Muscle layer of colon (tissue), 2 donors: ENCODE results near the gene PIGN.

Source experiments
- H3K27ac ChIP-seq: one replicate; pipeline ENCODE4 v1.7.0; 2013; ENCODE audit warnings: low read depth, mild to moderate bottlenecking, low read length, moderate library complexity
- H3K27me3 ChIP-seq, 2 donors: one replicate each; pipeline ENCODE4 v1.7.0; 2013; ENCODE audit warnings: low read length in 2 of 2, mild to moderate bottlenecking in 2 of 2; ENCODE audit not compliant: insufficient read depth in 2 of 2, control insufficient read depth in 1 of 2
- H3K36me3 ChIP-seq: one replicate; pipeline ENCODE4 v1.7.0; 2013; ENCODE audit warnings: mild to moderate bottlenecking, low read length; ENCODE audit not compliant: insufficient read depth
- H3K4me1 ChIP-seq: one replicate; pipeline ENCODE4 v1.7.0; 2013; ENCODE audit warnings: mild to moderate bottlenecking, low read length; ENCODE audit not compliant: insufficient read depth
- H3K4me3 ChIP-seq, 2 donors: one replicate each; pipeline ENCODE4 v1.7.0; 2013; ENCODE audit warnings: low read length in 2 of 2, low read depth in 1 of 2, mild to moderate bottlenecking in 1 of 2, moderate library complexity in 1 of 2
- H3K9ac ChIP-seq: one replicate; pipeline ENCODE4 v1.7.0; 2013; ENCODE audit warnings: low read length
- H3K9me3 ChIP-seq: one replicate; pipeline ENCODE4 v1.7.0; 2013; ENCODE audit warnings: mild to moderate bottlenecking, low read length
- donor health status: abdominal sarcoma.
- donor health status: Adenocarcinoma of cecum.

Gene PIGN

DNA sequence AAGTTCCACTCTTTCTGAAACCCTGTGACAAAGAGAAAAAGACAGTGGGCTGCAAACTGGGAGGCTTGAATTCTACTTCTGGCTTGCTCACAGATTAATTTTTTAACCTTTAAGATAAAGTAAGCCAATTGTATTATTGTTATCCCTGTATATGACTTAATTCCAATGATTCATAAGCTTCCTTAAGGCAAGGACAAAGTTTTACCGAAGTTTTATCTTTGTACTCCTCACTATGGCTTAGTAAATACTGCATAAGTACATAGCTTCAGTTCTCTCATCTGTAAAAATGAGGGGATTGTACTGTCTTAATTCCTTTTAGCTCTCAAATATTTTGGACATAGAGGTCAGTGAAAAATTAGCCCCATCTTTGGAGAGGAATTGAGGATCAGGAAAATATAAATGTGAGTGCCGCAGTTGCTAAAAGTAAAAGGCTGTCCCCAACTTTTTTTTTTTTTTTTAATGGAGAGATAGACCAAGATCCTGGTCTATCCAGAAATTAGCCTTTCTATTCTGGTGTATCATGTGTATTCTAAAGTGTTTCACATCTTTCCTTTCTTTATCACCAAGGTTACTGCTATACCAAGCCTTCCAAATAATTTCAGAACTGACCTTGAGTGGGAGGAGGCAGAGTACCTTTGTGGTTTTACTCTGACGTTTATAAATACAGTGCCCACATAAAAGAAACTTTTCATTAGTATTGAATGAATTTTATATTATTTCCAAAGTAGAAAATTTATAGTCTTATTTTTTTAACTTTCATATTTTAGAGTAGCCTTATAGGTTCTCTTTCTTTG, 13.5 kb upstream of the PIGN start:
- no peak overlapping the region for H3K9ac ChIP-seq
- no peak overlapping the region for H3K4me3 ChIP-seq
- H3K27me3 ChIP-seq: no peaks in the 10 kb centered on the region
- no peak overlapping the region for H3K27ac ChIP-seq
- no peaks in the 10 kb centered on the region for H3K9me3 ChIP-seq
- H3K36me3 ChIP-seq: no peaks in the 10 kb centered on the region
- H3K4me1 ChIP-seq: no peaks in the 10 kb centered on the region

DNA sequence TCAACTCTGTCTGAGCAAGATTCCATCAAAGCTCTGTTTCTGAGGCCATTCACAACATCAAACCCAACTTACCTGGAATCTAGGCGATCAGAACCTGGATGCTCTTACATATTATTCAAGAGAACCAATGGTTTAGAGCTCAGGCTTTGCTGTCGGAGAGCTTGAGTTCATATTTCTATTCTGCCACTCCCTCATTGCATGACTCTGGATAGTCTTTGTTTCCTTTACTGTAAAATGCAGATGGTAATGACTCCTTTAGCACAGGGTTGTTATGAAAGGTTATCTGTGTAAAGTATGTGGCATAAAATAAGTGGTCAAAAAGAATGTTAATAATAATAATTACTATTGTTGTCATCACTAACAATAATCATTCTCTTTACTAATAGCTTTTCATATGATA, 12.8 kb upstream of the PIGN start:
- no peaks in the 10 kb centered on the region for H3K36me3 ChIP-seq
- no peak overlapping the region for H3K9ac ChIP-seq
- no peaks in the 10 kb centered on the region for H3K27me3 ChIP-seq
- no peak overlapping the region for H3K4me3 ChIP-seq
- no peaks in the 10 kb centered on the region for H3K9me3 ChIP-seq
- no peaks in the 10 kb centered on the region for H3K4me1 ChIP-seq
- H3K27ac ChIP-seq: no peak overlapping the region

DNA sequence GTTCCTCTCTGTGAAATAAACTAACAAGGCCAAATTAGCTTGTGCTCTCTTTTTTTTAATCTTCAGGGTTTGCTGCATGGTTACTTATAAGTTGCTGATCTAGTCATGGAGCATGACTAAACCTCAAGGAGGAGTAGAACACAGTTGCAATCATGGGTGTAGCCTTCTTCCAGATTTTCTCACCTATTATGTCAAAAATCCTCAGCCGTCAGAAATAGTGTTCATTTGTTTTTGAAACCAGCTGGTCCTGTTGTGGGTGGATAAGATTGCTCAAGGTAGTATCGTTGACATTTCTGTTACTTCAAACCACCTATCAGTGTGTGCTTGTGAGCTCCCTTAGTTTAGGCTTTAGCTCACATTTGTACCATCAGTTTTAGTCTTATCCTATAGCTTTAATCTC, 11.4 kb upstream of the PIGN start:
- Histone ChIP-seq H3K27me3 (no peaks in the 10 kb centered on the region), H3K9me3 (no peaks in the 10 kb centered on the region), H3K9ac (no peak overlapping the region), H3K4me3 (no peak overlapping the region), H3K27ac (no peak overlapping the region), H3K36me3 (no peaks in the 10 kb centered on the region), H3K4me1 (no peaks in the 10 kb centered on the region)

DNA sequence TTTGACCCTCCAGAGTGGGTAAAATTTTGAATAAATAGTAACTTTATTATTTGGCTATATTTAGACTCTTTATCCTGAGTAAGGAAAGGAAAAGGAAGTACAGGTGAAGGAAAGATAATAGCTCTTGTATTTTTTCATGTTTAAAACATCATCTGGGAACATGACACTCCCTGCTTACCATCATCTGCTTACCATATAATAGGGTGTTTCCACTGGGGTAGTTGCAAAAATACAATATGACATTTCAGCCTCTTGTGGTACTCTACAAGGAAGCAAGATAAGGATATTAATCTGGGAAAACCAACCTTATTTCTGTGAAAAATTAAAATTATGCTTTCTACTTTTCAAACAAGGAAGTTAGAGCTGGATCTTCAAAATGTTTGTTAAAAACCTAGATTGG, 10.1 kb upstream of the PIGN start:
- Histone ChIP-seq H3K4me3 (no peak overlapping the region), H3K36me3 (no peaks in the 10 kb centered on the region), H3K9me3 (no peaks in the 10 kb centered on the region), H3K27ac (no peak overlapping the region), H3K4me1 (no peaks in the 10 kb centered on the region), H3K27me3 (no peaks in the 10 kb centered on the region), H3K9ac (no peak overlapping the region)

DNA sequence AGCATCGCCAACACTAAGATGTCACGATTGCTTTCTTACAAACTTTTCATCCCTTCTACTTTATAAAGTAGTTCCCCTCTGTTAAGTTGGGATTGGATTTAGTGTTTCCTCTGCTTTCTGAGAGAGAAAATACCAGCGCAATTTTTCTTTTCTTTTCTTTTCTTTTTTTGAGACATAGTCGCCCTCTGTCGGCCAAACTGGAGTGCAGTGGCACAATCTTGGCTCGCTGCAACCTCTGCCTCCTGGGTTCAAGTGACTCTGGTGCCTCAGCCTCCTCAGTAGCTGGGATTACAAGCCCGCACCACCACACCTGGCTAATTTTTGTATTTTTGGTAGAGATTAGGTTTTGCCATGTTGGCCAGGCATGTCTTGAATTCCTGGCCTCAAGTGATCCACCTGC, 9.2 kb upstream of the PIGN start:
- Histone ChIP-seq H3K9ac (no peak overlapping the region), H3K4me3 (no peak overlapping the region), H3K27me3 (no peaks in the 10 kb centered on the region), H3K4me1 (no peaks in the 10 kb centered on the region), H3K36me3 (no peaks in the 10 kb centered on the region), H3K27ac (no peak overlapping the region), H3K9me3 (no peaks in the 10 kb centered on the region)

DNA sequence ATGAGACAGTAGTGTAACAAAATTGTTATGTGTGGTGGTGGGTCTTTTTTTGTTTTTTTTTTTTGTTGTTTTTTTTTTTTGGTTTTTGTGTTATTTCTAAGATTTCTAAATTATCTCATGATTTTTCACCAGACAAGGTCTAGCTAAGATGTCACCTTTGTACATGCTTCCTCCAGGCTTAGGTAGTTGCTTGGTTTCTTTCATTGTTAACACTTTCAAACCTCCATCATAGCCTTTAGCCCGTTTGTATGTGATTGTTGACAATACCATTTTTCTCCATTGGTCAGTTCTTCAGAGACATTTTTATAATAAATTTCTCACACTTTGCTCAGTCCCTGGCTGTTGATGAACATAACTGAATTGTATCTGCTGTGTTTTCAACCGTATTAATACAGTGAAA, 2.4 kb upstream of the PIGN start:
- no peak overlapping the region for H3K4me3 ChIP-seq
- H3K4me1 ChIP-seq: peaks cover 23% of the 10 kb centered on the region
- H3K36me3 ChIP-seq: no peaks in the 10 kb centered on the region
- H3K27me3 ChIP-seq: no peaks in the 10 kb centered on the region
- H3K27ac ChIP-seq: no peak overlapping the region
- H3K9ac ChIP-seq: peak overlapping the region; percentile 53
- no peaks in the 10 kb centered on the region for H3K9me3 ChIP-seq

DNA sequence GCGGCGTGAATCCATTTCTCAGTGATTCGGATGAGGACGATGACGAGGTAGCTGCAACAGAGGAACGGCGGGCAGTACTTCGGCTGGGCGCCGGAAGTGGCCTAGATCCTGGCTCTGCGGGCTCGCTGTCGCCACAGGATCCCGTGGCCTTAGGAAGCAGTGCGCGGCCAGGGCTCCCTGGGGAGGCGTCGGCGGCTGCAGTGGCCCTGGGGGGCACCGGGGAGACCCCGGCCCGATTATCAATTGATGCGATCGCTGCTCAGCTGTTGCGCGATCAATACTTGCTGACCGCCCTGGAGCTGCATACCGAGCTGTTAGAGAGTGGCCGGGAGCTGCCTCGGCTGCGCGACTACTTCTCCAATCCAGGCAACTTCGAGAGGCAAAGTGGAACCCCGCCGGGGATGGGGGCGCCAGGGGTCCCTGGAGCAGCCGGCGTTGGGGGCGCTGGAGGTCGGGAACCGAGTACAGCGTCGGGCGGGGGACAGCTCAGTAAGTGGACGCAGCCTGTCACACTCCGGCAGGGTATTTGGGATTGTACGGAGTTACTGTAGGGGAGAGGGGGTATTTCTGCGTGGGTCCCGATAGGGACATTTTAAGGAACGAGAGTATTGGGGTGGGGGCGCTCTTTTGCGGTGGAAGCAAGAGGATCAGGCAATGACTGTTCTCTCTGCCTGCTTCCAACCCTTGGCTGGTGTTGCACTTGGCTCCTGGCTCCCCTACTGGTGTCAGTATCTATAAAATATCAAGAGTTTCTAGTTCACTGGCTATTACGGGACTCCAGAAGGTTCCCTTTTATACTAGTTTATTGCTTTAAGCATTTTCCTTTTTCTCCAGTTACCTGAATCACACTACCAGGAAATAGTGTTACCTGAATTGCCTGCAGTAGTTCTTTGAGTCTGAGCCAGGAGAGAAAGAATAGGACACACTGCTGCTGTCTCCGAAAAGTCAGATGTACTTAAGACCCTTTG, 971 bp upstream of the PIGN start:
- peak overlapping the region; percentile 79 for H3K27ac ChIP-seq
- H3K27me3 ChIP-seq: no peaks in the 10 kb centered on the region
- peak overlapping the region; percentile 97 to 98 for H3K4me3 ChIP-seq
- peak overlapping the region; percentile 53 for H3K9ac ChIP-seq
- peaks cover 27% of the 10 kb centered on the region for H3K4me1 ChIP-seq
- no peaks in the 10 kb centered on the region for H3K9me3 ChIP-seq
- H3K36me3 ChIP-seq: no peaks in the 10 kb centered on the region

DNA sequence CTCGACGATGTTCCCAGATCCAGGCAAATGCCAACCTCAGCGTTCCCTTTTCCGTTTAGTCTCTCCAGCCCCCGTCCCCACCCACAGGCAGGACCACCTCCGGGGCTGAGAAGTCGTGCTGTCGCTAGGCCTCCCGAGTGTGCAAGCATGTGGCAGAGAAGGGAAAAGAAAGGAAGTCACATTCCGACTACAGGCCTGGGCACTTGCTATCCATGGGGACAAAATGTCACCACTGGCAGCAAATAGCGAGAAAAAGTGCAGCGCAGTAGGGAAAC, 420 bp downstream of the PIGN start:
- Histone ChIP-seq H3K27ac (peak overlapping the region; percentile 70), H3K4me1 (peaks cover 27% of the 10 kb centered on the region)

DNA sequence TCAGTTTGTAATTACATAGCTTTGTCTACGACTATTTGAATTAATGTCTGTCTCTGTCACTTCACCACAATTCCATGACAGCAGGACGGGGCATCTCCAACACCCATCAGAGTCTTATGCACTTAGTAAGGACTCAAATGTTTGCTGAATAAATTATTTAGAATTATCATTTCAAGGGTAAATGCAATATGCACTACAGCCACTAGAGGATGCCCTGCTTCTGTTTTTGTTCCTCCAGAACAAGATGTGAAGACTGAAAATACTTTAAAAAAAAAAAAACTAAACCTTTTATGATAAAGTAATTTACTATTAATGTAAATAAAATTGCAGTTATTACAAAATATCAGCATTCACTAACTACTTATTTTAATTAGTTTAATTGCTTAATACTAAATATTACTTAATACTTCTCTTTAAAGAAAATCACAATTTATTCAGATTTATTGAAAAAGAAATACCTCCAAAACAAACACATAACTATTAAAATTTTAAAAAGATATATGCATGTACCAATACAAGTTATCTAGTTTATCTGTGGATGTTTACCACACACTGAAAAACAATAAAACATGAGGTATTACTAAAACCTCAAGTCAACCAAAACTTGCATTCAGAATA, 3.2 kb downstream of the PIGN start:
- Histone ChIP-seq H3K9ac (no peak overlapping the region), H3K27me3 (no peaks in the 10 kb centered on the region), H3K36me3 (no peaks in the 10 kb centered on the region), H3K4me1 (peaks cover 17% of the 10 kb centered on the region), H3K4me3 (no peak overlapping the region), H3K27ac (no peak overlapping the region), H3K9me3 (no peaks in the 10 kb centered on the region)

More for the DNA sequence above, 420 bp downstream of the PIGN start:
- Histone ChIP-seq H3K9me3 (no peaks in the 10 kb centered on the region), H3K36me3 (no peaks in the 10 kb centered on the region), H3K27me3 (no peaks in the 10 kb centered on the region), H3K4me3 (peak overlapping the region; percentile 97 to 98), H3K9ac (peak overlapping the region; percentile 80)

DNA sequence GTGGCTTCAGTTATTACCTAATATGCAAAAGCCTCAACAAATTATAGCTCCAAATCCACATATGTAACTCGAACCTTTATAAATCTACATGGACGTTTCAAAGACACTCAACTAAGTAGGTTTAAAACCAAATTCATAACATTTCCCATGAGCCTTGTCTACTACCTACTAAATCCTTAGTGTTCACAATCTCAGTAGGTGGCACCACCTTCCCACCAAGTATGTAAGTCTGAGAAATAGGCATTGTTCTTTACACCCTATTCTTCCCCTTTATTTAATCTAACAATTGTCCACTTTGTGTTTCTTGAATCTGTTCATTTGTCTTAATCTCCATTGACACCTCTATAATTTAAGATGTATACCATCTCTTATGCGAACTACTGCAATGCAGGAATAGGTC, 4.6 kb downstream of the PIGN start:
- Histone ChIP-seq H3K4me3 (no peak overlapping the region), H3K9me3 (no peaks in the 10 kb centered on the region), H3K27me3 (no peaks in the 10 kb centered on the region), H3K36me3 (no peaks in the 10 kb centered on the region), H3K4me1 (peaks cover 8% of the 10 kb centered on the region), H3K9ac (no peak overlapping the region), H3K27ac (no peak overlapping the region)

DNA sequence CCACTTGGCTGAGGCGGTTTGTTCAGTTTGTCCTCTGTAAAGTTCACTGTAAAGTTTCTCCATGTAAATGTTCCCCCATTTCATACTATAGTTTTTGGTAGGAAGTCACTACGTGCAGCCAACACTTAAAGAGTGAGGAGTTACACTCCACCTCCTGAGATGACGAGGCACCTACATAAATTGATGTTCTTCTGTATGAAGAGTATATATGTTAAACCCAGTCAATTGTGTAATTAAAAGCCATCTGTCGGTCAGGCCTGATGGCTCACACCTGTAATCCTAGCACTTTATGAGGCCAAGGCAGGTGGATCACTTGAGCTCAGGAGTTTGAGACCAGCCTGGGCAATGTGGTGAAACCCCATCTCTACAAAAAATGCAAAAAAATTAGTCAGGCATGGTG, 7.6 kb downstream of the PIGN start:
- peaks cover 3% of the 10 kb centered on the region for H3K4me1 ChIP-seq
- no peak overlapping the region for H3K27ac ChIP-seq
- H3K9me3 ChIP-seq: no peaks in the 10 kb centered on the region
- H3K36me3 ChIP-seq: no peaks in the 10 kb centered on the region
- no peaks in the 10 kb centered on the region for H3K27me3 ChIP-seq
- H3K9ac ChIP-seq: no peak overlapping the region
- no peak overlapping the region for H3K4me3 ChIP-seq
